Dermis microvascular lymphatic vessel endothelial cell (primary cell): Measurements from ENCODE around the gene SLC39A11. TPM values are rescaled to one million over a fixed set of nuclear protein-coding genes. Genes with fewer than 3 reads are reported as not detected.
"Not testable (repeated sequence)": the region's sequence is repeated elsewhere in the genome, so short reads cannot be mapped to it uniquely, and the experiment has no call there.

ENCODE experiments used
- DNase-seq, 2 donors: peaks; one replicate each; pipeline versions ENCODE4 v3.0.0 to v3.0.0-alpha.2; 2010; ENCODE audit warnings: low read depth in 2 of 2
- total RNA-seq: library from RNA; depleted of rRNA; stranded (reverse); fragments of >200 nt; gene quantifications from 2 replicates; pipeline ENCODE4 v1.2.1, GENCODE V29; 2014

SLC39A11 gene
- total RNA-seq, 1 donor from 2014 or later = 7.2 TPM

GRCh38 chr17:72924196-72924595 is 168.3 kb downstream of the SLC39A11 start:
- DNase-seq = no peak

GRCh38 chr17:72922219-72922618 is 170.3 kb downstream of the SLC39A11 start:
- no peak for DNase-seq

GRCh38 chr17:72921347-72922054 is 171.0 kb downstream of the SLC39A11 start:
- no peak for DNase-seq

- no peak for DNase-seq
These were observed 172.0 kb downstream of the SLC39A11 start for GRCh38 chr17:72920513-72920912.

GRCh38 chr17:72916991-72917390 is 175.5 kb downstream of the SLC39A11 start:
- DNase-seq = no peak

- no peak for DNase-seq
These were observed 176.8 kb downstream of the SLC39A11 start for GRCh38 chr17:72915625-72916081.

GRCh38 chr17:72913142-72913682 is 179.3 kb downstream of the SLC39A11 start:
- DNase-seq = no peak

- peak; percentile 9 to 14 for DNase-seq
These were observed 186.2 kb downstream of the SLC39A11 start for GRCh38 chr17:72906306-72906705.

GRCh38 chr17:72903522-72903921 is 189.0 kb downstream of the SLC39A11 start:
- no peak for DNase-seq

- no peak for DNase-seq
These were observed 190.8 kb downstream of the SLC39A11 start for GRCh38 chr17:72901657-72902056.

GRCh38 chr17:72901083-72901482 is 191.4 kb downstream of the SLC39A11 start:
- DNase-seq = peak in 1 of 2 donors; percentile 27

GRCh38 chr17:72900654-72900971 is 191.9 kb downstream of the SLC39A11 start:
- DNase-seq = peak in 1 of 2 donors; percentile 33

- no peak for DNase-seq
These were observed 193.8 kb downstream of the SLC39A11 start for GRCh38 chr17:72898725-72899124.

- DNase-seq = not testable (repeated sequence)
These were observed 196.2 kb downstream of the SLC39A11 start for GRCh38 chr17:72896288-72896687.

- no peak for DNase-seq
These were observed 200.9 kb downstream of the SLC39A11 start for GRCh38 chr17:72891627-72892026.

- DNase-seq = peak in 1 of 2 donors; percentile 8
These were observed 201.8 kb downstream of the SLC39A11 start for GRCh38 chr17:72890711-72891110.

- no peak for DNase-seq
These were observed 204.6 kb downstream of the SLC39A11 start for GRCh38 chr17:72887917-72888316.

GRCh38 chr17:72887322-72887721 is 205.2 kb downstream of the SLC39A11 start:
- no peak for DNase-seq

GRCh38 chr17:72886622-72887021 is 205.9 kb downstream of the SLC39A11 start:
- DNase-seq = no peak

- no peak for DNase-seq
These were observed 208.4 kb downstream of the SLC39A11 start for GRCh38 chr17:72884066-72884465.

GRCh38 chr17:72883351-72883750 is 209.1 kb downstream of the SLC39A11 start:
- no peak for DNase-seq

GRCh38 chr17:72882426-72882825 is 210.1 kb downstream of the SLC39A11 start:
- no peak for DNase-seq

- DNase-seq = no peak
These were observed 212.6 kb downstream of the SLC39A11 start for GRCh38 chr17:72879877-72880276.
